GM12873 (cell line): ENCODE measurements around the gene UBL7.
A peak's percentile ranks its signal among the peaks of the same experiment; 100 is the strongest.

Experiments used
- TF ChIP-seq, protein P1 (sequence below): IDR thresholded peaks from 2 replicates; pipeline ENCODE4 v1.5.1; 2012; ENCODE audit warnings: low read depth, mild to moderate bottlenecking, moderate library complexity, low read length, control low read depth; ENCODE audit not compliant: insufficient read depth; ENCODE audit errors: missing control alignments

Gene UBL7

DNA sequence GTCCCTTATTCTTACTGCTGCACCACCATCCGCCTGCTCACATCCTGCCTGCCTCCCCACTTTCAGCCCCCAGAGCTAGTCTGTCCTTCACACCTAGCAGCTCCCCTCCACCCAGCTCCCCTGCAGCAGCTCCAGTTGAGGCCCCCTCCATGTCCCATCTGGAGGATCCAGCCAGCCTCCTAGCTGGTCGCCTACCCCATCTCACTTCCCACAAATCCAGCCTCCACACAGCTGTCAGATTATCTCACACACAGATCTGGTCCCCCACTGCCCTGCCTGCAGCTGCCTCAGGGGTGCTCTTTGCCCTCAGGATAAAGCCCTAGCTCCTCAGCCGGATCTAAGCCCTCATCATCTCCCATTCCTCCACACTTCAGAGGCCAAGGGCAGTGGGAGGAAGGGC, 18.4 kb downstream of the UBL7 start:
- TF ChIP-seq, protein P1, sequence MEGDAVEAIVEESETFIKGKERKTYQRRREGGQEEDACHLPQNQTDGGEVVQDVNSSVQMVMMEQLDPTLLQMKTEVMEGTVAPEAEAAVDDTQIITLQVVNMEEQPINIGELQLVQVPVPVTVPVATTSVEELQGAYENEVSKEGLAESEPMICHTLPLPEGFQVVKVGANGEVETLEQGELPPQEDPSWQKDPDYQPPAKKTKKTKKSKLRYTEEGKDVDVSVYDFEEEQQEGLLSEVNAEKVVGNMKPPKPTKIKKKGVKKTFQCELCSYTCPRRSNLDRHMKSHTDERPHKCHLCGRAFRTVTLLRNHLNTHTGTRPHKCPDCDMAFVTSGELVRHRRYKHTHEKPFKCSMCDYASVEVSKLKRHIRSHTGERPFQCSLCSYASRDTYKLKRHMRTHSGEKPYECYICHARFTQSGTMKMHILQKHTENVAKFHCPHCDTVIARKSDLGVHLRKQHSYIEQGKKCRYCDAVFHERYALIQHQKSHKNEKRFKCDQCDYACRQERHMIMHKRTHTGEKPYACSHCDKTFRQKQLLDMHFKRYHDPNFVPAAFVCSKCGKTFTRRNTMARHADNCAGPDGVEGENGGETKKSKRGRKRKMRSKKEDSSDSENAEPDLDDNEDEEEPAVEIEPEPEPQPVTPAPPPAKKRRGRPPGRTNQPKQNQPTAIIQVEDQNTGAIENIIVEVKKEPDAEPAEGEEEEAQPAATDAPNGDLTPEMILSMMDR, result no peak

DNA sequence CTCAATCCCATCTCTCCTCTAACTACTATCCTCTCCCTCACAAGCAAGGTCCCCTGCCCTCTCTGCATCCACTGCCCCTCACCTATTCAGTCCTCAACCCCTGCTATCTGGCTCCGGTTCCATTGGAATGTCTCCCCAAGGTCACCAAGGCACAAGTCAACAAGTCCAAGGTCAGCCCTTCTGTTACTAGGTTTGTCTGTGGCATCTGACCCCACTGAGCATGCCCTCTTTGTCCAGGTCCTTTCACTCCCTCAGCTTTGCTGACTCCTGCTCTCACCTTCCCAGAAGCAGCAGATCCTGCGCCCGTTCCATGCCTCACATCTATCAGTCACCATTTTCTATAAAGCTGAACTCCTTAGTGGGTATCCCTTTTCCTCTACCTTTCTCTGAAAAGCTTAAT, 18.9 kb downstream of the UBL7 start:
- TF ChIP-seq, protein P1, result no peak

DNA sequence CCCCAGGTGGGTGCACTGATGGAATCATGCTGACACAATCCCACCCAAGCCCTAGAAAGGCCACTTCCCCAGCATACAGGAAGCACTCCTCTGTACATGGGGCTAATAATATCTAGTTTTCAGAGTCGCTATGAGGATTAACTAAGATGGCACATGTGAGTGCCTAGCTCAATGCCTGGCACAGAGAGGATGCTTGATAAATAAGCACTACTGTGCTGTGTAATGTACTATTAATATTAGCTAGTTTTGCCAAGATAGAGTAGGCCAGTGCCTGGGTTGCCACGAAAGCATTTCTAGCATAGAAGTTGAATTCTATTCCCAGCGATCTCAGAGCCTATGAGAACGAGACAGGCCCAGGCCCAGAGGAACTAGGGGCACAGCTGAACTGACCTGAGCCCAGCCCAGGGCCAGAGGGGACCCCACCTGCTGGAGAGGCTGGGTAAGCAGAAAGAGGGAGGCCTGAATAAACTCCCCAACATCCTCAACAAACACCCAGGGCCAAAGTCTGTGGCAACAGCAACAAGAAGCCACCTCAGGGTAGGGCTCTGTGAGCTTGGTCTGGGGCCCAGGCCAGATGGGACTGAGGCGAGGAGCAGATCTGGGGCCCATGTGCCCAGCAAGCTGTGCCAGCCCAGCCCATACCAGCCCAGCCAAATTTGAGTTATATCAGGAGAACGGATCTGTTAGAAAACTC, 19.6 kb downstream of the UBL7 start:
- TF ChIP-seq, protein P1, result peak; percentile 14

DNA sequence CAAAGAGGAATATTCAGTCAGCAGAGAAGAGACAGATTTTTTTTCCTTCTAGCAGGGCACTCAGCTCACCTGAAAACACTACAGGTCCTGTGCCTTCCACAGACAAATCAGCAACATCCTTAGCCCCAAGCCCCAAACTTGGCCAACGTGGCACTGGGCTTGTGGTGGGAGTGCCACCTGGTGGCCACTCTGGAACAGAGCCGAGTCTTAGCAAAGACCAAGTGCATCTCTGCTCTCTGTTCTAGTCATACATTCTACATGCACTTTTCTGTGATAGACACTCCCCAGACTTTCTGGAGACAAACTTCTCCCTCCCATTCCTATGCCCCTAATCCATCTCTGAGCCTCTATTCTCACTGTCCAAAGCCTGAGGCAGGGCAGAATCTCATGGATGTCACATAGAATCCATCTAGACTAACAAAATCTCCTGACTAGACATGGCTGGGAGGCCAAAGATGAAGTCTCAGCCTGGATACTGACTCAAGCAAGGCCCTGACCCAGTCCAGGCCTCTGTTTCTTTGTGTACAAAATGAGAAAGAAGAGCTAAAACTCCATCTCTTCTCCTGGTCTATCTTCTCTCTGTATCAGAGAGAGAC, 22.1 kb downstream of the UBL7 start:
- TF ChIP-seq, protein P1, result peak; percentile 98

DNA sequence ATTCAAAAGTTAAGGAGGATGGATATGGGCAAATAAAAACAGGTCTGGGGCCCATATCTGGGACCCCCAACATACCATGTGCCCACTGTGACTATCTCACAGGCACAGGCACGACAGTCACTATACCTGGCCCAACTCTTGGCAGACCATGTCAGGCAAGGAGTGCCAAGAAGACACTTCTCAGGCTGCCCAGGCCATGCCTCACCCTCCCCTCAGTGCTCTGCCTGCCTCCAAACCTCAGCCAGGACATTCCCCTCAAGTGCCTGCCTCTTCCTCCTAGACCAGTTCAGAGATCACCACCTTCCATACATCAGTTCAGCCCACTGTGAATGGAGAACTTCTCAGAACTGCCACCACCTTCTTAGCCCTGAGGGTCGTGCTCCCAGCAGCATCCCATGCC, 22.8 kb downstream of the UBL7 start:
- TF ChIP-seq, protein P1, result no peak

DNA sequence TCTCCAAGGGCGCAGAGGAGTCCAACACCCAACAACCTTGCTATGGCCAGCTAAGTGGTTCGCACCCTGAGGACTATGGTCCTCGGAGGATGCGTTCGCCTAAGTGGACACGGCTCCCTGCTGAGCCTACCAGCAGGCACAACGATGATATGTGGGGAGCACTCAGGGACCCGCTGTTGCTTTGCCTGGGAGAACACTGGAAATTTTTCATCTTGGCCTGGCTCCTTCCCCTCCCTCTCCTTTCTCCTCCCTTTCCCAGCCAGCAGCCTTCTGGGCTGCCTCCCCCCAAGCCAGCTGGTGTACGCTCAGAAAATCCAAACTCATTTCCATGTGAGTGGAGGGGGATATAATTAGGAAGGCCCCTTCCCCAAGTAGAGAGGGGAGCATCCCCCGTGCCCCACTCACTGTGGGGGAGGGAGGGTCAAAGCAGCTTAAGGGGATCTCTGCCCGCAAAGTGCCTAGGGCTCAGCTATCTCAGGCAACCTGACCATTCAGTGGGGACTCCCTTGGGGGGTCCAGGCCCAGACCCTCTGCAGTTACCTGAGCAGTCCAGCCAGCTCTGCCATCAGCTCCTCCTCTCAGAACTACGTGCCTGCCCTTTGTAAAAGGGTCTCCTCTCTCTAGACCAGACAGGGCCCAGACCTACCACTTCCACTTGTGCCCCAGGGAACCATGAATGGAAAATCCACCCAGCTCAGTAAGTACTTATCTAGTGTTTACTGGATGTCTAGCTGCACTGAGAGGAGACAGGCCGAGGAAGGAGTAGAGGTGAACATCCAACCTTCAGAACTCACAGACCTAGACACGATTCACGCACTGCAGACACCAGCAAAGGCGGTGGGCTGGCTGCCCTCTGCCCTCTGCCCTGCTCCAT, 26.5 kb downstream of the UBL7 start:
- TF ChIP-seq, protein P1, result no peak
